K562 (cell line): ENCODE results near the gene RPS27. TPM values are rescaled to one million over a fixed set of nuclear protein-coding genes. Genes with fewer than 3 reads are reported as not detected.
A peak's percentile ranks its signal among the peaks of the same experiment; 100 is the strongest.

Experiments
- ATF7 ChIP-seq: fragments of 450-650 bp; IDR thresholded peaks from 2 replicates; pipeline ENCODE4 v1.7.1; 2014; ENCODE audit warnings: mild to moderate bottlenecking, moderate library complexity
- BMI1 ChIP-seq: fragments of 150-350 bp; IDR thresholded peaks from 2 replicates; pipeline ENCODE4 v1.6.1; 2014; ENCODE audit warnings: low read length
- CCAR2 ChIP-seq: fragments of 200-400 bp; formaldehyde crosslinking; IDR thresholded peaks from 2 replicates; pipeline ENCODE4 v1.6.1; 2017; ENCODE audit warnings: mild to moderate bottlenecking, low read depth, low read length
- CEBPB ChIP-seq: fragments of 450-650 bp; IDR thresholded peaks from 2 replicates; pipeline ENCODE4 v1.6.1; 2016; ENCODE audit warnings: missing genetic modification characterization, missing compliant biosample characterization
- CHD1 ChIP-seq: fragments of 200-600 bp; sonication (generic); IDR thresholded peaks from one replicate; pipeline ENCODE4 v1.6.1; 2012; ENCODE audit warnings: mild to moderate bottlenecking, moderate library complexity, low read length, inconsistent platforms
- DIDO1 ChIP-seq: fragments of 450-650 bp; IDR thresholded peaks from 2 replicates; pipeline ENCODE4 v1.6.1; 2016; ENCODE audit warnings: low read depth, missing biosample characterization, missing genetic modification characterization
- FOXK1 ChIP-seq: sonication (generic); formaldehyde crosslinking; IDR thresholded peaks from 2 replicates; pipeline ENCODE4 v1.8.0; 2022; ENCODE audit warnings: missing genetic modification reagents, mild to moderate bottlenecking, borderline replicate concordance
- HMG20B ChIP-seq: fragments of 250-450 bp; sonication (Bioruptor Pico); IDR thresholded peaks from 2 replicates; pipeline ENCODE4 v1.5.0; 2021; ENCODE audit warnings: mild to moderate bottlenecking
- ILK ChIP-seq: fragments of 450-650 bp; IDR thresholded peaks from 2 replicates; pipeline ENCODE4 v1.6.1; 2016; ENCODE audit warnings: missing genetic modification characterization, low read depth, mild to moderate bottlenecking, missing compliant biosample characterization, moderate library complexity, borderline replicate concordance
- JUND ChIP-seq, 2 experiments: IDR thresholded peaks; 2 replicates in 1 of 2; 3 replicates in 1 of 2; pipeline ENCODE4 v1.6.1; 2011; ENCODE audit warnings: borderline replicate concordance in 2 of 2, low read depth in 2 of 2, low read length in 2 of 2, improper control_type of control experiment in 1 of 2, missing biosample characterization in 1 of 2, missing genetic modification characterization in 1 of 2, missing genetic modification reagents in 1 of 2
- KDM5B ChIP-seq: fragments of 200-600 bp; sonication (generic); IDR thresholded peaks from 2 replicates; pipeline ENCODE4 v1.6.1; 2012; ENCODE audit warnings: low read depth, mild to moderate bottlenecking, moderate library complexity, low read length, control low read depth, inconsistent platforms; ENCODE audit not compliant: insufficient replicate concordance
- L3MBTL2 ChIP-seq: fragments of 450-650 bp; IDR thresholded peaks from 2 replicates; pipeline ENCODE4 v1.6.1; 2016; ENCODE audit warnings: mild to moderate bottlenecking, moderate library complexity
- RFX7 ChIP-seq: fragments of 250-450 bp; sonication (Bioruptor Pico); IDR thresholded peaks from 2 replicates; pipeline ENCODE4 v1.5.1; 2021; ENCODE audit warnings: mild to moderate bottlenecking
- RHOXF2B ChIP-seq: fragments of 250-450 bp; sonication (Bioruptor Pico); conservative IDR thresholded peaks from 2 replicates; pipeline ENCODE4 v1.5.1; 2021
- SFPQ ChIP-seq: fragments of 200-400 bp; formaldehyde crosslinking; IDR thresholded peaks from 2 replicates; pipeline ENCODE4 v1.6.1; 2017; ENCODE audit warnings: mild to moderate bottlenecking, low read depth, low read length, moderate library complexity
- SIN3B ChIP-seq: fragments of 450-650 bp; IDR thresholded peaks from 2 replicates; pipeline ENCODE4 v1.6.1; 2017; ENCODE audit warnings: low read depth, mild to moderate bottlenecking, moderate library complexity
- SMARCA5 ChIP-seq: fragments of 450-650 bp; IDR thresholded peaks from 2 replicates; pipeline ENCODE4 v1.6.1; 2016
- ZFX ChIP-seq: sonication (generic); formaldehyde crosslinking; IDR thresholded peaks from 2 replicates; pipeline ENCODE4 v1.8.0; 2022; ENCODE audit warnings: mild to moderate bottlenecking, missing genetic modification reagents, moderate library complexity
- ZNF324 ChIP-seq: fragments of 250-450 bp; sonication (Bioruptor Pico); IDR thresholded peaks from 2 replicates; pipeline ENCODE4 v1.4.0; 2020; ENCODE audit warnings: mild to moderate bottlenecking
- ZNF431 ChIP-seq: sonication (generic); formaldehyde crosslinking; IDR thresholded peaks from 2 replicates; pipeline ENCODE4 v1.8.0; 2022; ENCODE audit warnings: mild to moderate bottlenecking, missing genetic modification reagents
- ZNF561 ChIP-seq: fragments of 450-650 bp; formaldehyde crosslinking; conservative IDR thresholded peaks from 2 replicates; pipeline ENCODE4 v1.4.0; 2020; ENCODE audit warnings: mild to moderate bottlenecking, moderate library complexity
- ZNF695 ChIP-seq: fragments of 450-650 bp; formaldehyde crosslinking; IDR thresholded peaks from 2 replicates; pipeline ENCODE4 v1.4.0; 2020; ENCODE audit warnings: mild to moderate bottlenecking, moderate library complexity
- ZNF77 ChIP-seq: fragments of 250-450 bp; sonication (Bioruptor Pico); IDR thresholded peaks from 2 replicates; pipeline ENCODE4 v1.5.0; 2020
- ZZZ3 ChIP-seq: fragments of 450-650 bp; IDR thresholded peaks from 2 replicates; pipeline ENCODE4 v1.6.1; 2016; ENCODE audit warnings: antibody characterized with exemption, mild to moderate bottlenecking, moderate library complexity
- polyA plus RNA-seq, 8 experiments: library from polyadenylated mRNA; depleted of rRNA in 4 of 8; stranded (reverse) in 5 of 8; unstranded in 3 of 8; fragments of >200 nt; fragmentation: Nextera tagmentation in 2 of 8; fragmentation: Illumina TruSeq in 1 of 8; extraction: Ambion mirVana in 2 of 8; extraction: Trizol in 1 of 8; gene quantifications; 2 replicates each; pipeline versions ENCODE4 v1.2.1 to v1.2.3, GENCODE V29; 2011 to 2014; ENCODE audit warnings: inconsistent platforms in 1 of 8, missing spikeins in 1 of 8
- total RNA-seq, 7 experiments: library from RNA; depleted of rRNA in 6 of 7; stranded (reverse); fragments of >200 nt in 6 of 7; fragmentation: Illumina TruSeq in 2 of 7; extraction: Trizol in 2 of 7; gene quantifications; 2 replicates each; pipeline versions ENCODE4 v1.2.1 to v1.2.3, GENCODE V29; 2011 to 2021; ENCODE audit warnings: low replicate concordance in 1 of 7
- TF ChIP-seq, protein P1 (sequence below): fragments of 250-450 bp; sonication (Bioruptor Pico); IDR thresholded peaks from 2 replicates; pipeline ENCODE4 v1.6.1; 2021; ENCODE audit warnings: mild to moderate bottlenecking
- TF ChIP-seq, protein P2 (sequence below), 2 experiments: IDR thresholded peaks; 2 replicates each; pipeline ENCODE4 v1.6.1; 2011; ENCODE audit warnings: borderline replicate concordance in 1 of 2, control low read depth in 1 of 2, low read depth in 1 of 2, low read length in 1 of 2, mild to moderate bottlenecking in 1 of 2, mixed read lengths in 1 of 2, moderate library complexity in 1 of 2; ENCODE audit not compliant: insufficient read depth in 1 of 2, insufficient read length in 1 of 2, poor library complexity in 1 of 2, severe bottlenecking in 1 of 2; ENCODE audit errors: extremely low read depth in 1 of 2

Gene RPS27
- total and polyA plus RNA-seq, 9 of the 15 experiments (the other 6 are each of a cell fraction or from before 2014, with no cell fraction given) = 2,091 to 9,377 (median 6,706) TPM

DNA sequence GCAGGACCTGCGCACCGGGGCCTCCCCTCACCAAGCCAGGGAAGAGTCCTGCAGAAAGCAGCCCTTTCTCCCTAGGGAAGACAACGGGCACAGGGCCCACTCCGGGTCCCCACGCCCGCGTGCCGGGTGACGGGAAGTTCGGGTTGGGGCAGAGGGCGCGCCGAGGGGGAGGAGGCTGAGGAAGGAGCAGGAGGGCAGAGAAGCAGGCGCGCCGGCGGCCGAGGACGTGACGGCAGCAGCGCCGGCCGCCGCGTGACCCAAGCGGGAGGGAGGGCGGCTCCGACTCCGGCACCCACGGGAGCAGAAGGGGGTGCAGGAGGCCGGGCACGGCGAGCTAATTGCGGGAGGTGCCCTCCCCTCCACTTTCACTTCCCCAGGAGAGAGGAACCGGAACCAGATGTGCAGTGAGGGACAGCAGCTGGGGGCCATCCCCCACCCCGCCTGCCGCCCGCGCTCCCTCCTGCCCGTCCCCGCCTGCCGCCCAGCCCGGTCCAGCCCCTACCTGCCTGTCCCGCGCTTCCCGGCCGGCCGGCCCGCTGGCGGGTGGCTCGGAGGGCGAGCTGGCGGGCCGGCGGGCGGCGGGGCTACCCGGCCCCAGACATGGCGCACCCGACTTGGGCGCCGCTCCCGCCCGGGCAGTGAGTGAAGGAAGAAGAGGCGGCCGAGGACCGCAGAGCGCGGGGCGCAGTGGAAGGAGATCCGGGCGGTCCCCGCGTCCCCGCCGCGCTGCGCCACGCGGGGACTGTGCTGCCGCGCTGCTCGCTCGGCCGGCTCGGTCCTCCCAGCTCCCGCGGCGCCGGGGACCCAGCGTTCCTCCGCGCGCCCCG, 44.6 kb upstream of the RPS27 start (continued):
- no peak for TF ChIP-seq CEBPB (tag)
- TF ChIP-seq JUND (IDR thresholded peaks at IDR 0.05; ENCODE audit: borderline replicate concordance, low read depth, low read length) = no peak
- TF ChIP-seq JUND (tag; IDR thresholded peaks at IDR 0.05; ENCODE audit: borderline replicate concordance, low read depth, low read length) = no peak
- TF ChIP-seq ILK (tag) = no peak
- no peak for TF ChIP-seq RFX7
- TF ChIP-seq SMARCA5 = no peak
- peak; percentile 4; the same call in 1 of the 2 replicates for TF ChIP-seq FOXK1
- TF ChIP-seq, protein P1, sequence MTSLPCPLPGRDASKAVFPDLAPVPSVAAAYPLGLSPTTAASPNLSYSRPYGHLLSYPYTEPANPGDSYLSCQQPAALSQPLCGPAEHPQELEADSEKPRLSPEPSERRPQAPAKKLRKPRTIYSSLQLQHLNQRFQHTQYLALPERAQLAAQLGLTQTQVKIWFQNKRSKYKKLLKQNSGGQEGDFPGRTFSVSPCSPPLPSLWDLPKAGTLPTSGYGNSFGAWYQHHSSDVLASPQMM (CRISPR knock-in tag) = no peak
- TF ChIP-seq ZNF77 (CRISPR knock-in tag) = no peak
- TF ChIP-seq ZZZ3 = no peak
- no peak for TF ChIP-seq ZNF431 (CRISPR knock-in tag)
- no peak for TF ChIP-seq ZNF324 (CRISPR knock-in tag)
- TF ChIP-seq, protein P2, sequence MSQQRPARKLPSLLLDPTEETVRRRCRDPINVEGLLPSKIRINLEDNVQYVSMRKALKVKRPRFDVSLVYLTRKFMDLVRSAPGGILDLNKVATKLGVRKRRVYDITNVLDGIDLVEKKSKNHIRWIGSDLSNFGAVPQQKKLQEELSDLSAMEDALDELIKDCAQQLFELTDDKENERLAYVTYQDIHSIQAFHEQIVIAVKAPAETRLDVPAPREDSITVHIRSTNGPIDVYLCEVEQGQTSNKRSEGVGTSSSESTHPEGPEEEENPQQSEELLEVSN (IDR thresholded peaks at IDR 0.05; ENCODE audit: borderline replicate concordance in 1 of 2, extremely low read depth in 1 of 2, insufficient read depth in 1 of 2, insufficient read length in 1 of 2, low read depth in 1 of 2, low read length in 1 of 2, poor library complexity in 1 of 2, severe bottlenecking in 1 of 2) = peak; percentile 19 to 21
- TF ChIP-seq SIN3B = peak; percentile 52
- no peak for TF ChIP-seq CCAR2
- TF ChIP-seq KDM5B = peak; percentile 45
- TF ChIP-seq SFPQ = no peak
- no peak for TF ChIP-seq DIDO1
- no peak for TF ChIP-seq BMI1
- TF ChIP-seq ZNF561 (CRISPR knock-in tag) = no peak
- peak; percentile 54 for TF ChIP-seq ZFX (CRISPR knock-in tag)
- TF ChIP-seq CHD1 = peak; percentile 81
- TF ChIP-seq RHOXF2B = no peak
- no peak for TF ChIP-seq ZNF695 (CRISPR knock-in tag)
- TF ChIP-seq HMG20B (CRISPR knock-in tag) = no peak
- no peak for TF ChIP-seq L3MBTL2
- 0 out of 2 replicates have a peak, but pooled peaks have one; percentile 9 for TF ChIP-seq ATF7
